Sigmoid colon (tissue), 7 donors: ENCODE results near the gene MYH10. TPM values are rescaled to one million over a fixed set of nuclear protein-coding genes. Genes with fewer than 3 reads are reported as not detected.

ENCODE experiments used
- DNase-seq: peaks from one replicate; pipeline ENCODE4 v3.0.0-alpha.2; 2019
- H3K27ac ChIP-seq, 4 donors: fragments of 200-600 bp; sonication (generic); one replicate each; pipeline ENCODE4 v1.5.1; 2016 to 2019; ENCODE audit warnings: mild to moderate bottlenecking in 1 of 4
- H3K27me3 ChIP-seq, 3 donors: fragments of 200-600 bp; sonication (generic); one replicate each; pipeline ENCODE4 v1.5.1; 2019; ENCODE audit warnings: mild to moderate bottlenecking in 1 of 3
- H3K36me3 ChIP-seq, 4 donors: fragments of 200-600 bp; sonication (generic); one replicate each; pipeline ENCODE4 v1.5.1; 2016 to 2019
- H3K4me1 ChIP-seq, 4 donors: fragments of 200-600 bp; sonication (generic); one replicate each; pipeline ENCODE4 v1.5.1; 2017 to 2019
- H3K4me3 ChIP-seq, 4 donors: fragments of 200-600 bp; sonication (generic); one replicate each; pipeline ENCODE4 v1.5.1; 2017 to 2019; ENCODE audit warnings: mild to moderate bottlenecking in 2 of 4, moderate library complexity in 1 of 4
- H3K9me3 ChIP-seq, 4 donors: fragments of 200-600 bp in 3 of 4; sonication (generic) in 3 of 4; one replicate each; pipeline versions ENCODE4 v1.5.1 to v1.6.1; 2013 to 2019
- EP300 ChIP-seq, 4 donors: sonication (generic); formaldehyde crosslinking; IDR thresholded peaks; one replicate each; pipeline ENCODE4 v1.6.1; 2017; ENCODE audit warnings: antibody characterized with exemption in 4 of 4
- POLR2A ChIP-seq, 2 donors: fragments of 450-650 bp; IDR thresholded peaks; one replicate each; pipeline ENCODE4 v1.6.1; 2016; ENCODE audit warnings: antibody characterized with exemption in 2 of 2, mild to moderate bottlenecking in 2 of 2, moderate library complexity in 2 of 2
- POLR2AphosphoS5 ChIP-seq, 4 donors: sonication (generic); formaldehyde crosslinking; IDR thresholded peaks; one replicate each; pipeline ENCODE4 v1.6.1; 2017; ENCODE audit warnings: antibody characterized with exemption in 4 of 4
- WGBS, 2 donors: extraction: QIAGEN DNeasy Blood & Tissue Kit; methylation state at CpG; one replicate each; pipeline ENCODE4 v1.1.7; 2013; 5-methylcytosine and 5-hydroxymethylcytosine counted together
- intact Hi-C: fragments of 100-400 bp; cut with DNase I; formaldehyde crosslinking; loops from one replicate; pipeline ENCODE4 v1.15.1; 2023
- polyA plus RNA-seq, 3 donors: library from polyadenylated mRNA; stranded (reverse); fragments of 200-250 nt; gene quantifications; one replicate each; pipeline ENCODE4 v1.2.3, GENCODE V29; 2013
- total RNA-seq, 4 donors: library from RNA; depleted of rRNA; stranded (reverse); fragments of >200 nt; gene quantifications; one replicate each; pipeline ENCODE4 v1.1.0, GENCODE V29; 2016
- TF ChIP-seq, protein P1 (sequence below), 4 experiments: fragments of 450-650 bp in 3 of 4; fragments of 200-600 bp in 1 of 4; IDR thresholded peaks; one replicate each; pipeline ENCODE4 v1.5.1; 2016 to 2019; ENCODE audit warnings: antibody characterized with exemption in 4 of 4, mild to moderate bottlenecking in 3 of 4, moderate library complexity in 2 of 4
- donor health status: healthy with polysubstance abuse.
- donor health status: Bipolar disorder and iron deficiency.
- donor health status: healthy.

Gene MYH10
- total and polyA plus RNA-seq, 7 donors = 0.92 to 34.6 (median 22.8) TPM

DNA sequence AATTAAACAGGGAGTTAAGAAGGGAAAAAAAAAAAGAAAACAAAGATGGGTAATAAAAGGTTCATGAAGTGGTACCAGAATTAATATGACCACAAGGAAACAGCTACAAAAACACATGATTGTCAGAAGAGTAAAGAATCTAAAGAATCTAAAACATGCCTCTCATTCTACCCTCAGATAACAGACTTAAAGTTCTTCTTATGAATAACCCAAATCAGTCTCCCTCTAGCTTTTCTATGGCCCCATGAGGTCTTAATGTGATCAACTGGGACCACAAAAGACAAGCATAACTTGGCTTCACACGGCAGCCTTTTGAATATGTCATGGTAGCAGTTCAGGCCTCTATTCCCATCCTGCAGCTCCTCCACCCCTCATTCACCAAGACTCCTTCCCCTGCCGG lies 6.9 kb downstream of the MYH10 start:
- Histone ChIP-seq H3K9me3 (no peaks in the 10 kb centered on the region), H3K27me3 (no peaks in the 10 kb centered on the region), H3K27ac (no peak overlapping the region), H3K36me3 (peaks cover 0 to 9% (median 0%) of the 10 kb centered on the region in 4 donors), H3K4me1 (peaks cover 0 to 20% (median 6%) of the 10 kb centered on the region in 4 donors), H3K4me3 (no peak overlapping the region)
- TF ChIP-seq EP300 (IDR thresholded peaks at IDR 0.05) (no peak), POLR2AphosphoS5 (IDR thresholded peaks at IDR 0.05) (no peak), POLR2A (IDR thresholded peaks at IDR 0.05) (no peak)
- TF ChIP-seq, protein P1, sequence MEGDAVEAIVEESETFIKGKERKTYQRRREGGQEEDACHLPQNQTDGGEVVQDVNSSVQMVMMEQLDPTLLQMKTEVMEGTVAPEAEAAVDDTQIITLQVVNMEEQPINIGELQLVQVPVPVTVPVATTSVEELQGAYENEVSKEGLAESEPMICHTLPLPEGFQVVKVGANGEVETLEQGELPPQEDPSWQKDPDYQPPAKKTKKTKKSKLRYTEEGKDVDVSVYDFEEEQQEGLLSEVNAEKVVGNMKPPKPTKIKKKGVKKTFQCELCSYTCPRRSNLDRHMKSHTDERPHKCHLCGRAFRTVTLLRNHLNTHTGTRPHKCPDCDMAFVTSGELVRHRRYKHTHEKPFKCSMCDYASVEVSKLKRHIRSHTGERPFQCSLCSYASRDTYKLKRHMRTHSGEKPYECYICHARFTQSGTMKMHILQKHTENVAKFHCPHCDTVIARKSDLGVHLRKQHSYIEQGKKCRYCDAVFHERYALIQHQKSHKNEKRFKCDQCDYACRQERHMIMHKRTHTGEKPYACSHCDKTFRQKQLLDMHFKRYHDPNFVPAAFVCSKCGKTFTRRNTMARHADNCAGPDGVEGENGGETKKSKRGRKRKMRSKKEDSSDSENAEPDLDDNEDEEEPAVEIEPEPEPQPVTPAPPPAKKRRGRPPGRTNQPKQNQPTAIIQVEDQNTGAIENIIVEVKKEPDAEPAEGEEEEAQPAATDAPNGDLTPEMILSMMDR (IDR thresholded peaks at IDR 0.05) = no peak
- no peak for DNase-seq
- WGBS, 2 donors = 91 to 93% methylated on average over 2 of the region's 2 CpGs
- intact Hi-C loops = no loop called here

DNA sequence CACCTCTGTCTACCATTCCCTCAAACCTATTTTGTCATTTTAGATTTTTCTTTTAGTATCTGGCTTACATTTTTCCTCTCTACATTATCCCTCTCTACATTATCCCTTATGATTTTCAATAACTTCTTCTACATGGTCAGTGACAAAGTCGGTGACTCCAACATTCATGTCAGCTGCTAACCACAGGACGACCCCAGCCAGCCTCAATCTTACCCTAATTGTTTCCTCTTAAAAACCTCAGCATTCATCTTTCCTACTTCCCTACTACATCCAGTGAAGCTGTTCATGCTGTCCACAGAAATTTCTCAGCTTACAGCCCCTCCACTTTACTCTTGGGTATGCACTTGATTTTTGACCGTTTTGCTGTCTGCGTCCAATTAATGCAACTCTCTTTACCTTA lies 8.3 kb downstream of the MYH10 start:
- Histone ChIP-seq H3K4me1 (peaks cover 0 to 7% (median 0%) of the 10 kb centered on the region in 4 donors), H3K4me3 (no peak overlapping the region), H3K27ac (no peak overlapping the region), H3K27me3 (no peaks in the 10 kb centered on the region), H3K36me3 (peaks cover 0 to 9% (median 0%) of the 10 kb centered on the region in 4 donors), H3K9me3 (no peaks in the 10 kb centered on the region)
- no peak for DNase-seq
- intact Hi-C loops = no loop called here
- 78 to 89% methylated on average over 4 of the region's 4 CpGs for WGBS, 2 donors
- TF ChIP-seq EP300 (IDR thresholded peaks at IDR 0.05) (no peak), POLR2A (IDR thresholded peaks at IDR 0.05) (no peak), POLR2AphosphoS5 (IDR thresholded peaks at IDR 0.05) (no peak)
- TF ChIP-seq, protein P1 (IDR thresholded peaks at IDR 0.05) = no peak

- H3K27me3 ChIP-seq = no peaks in the 10 kb centered on the region
- peaks cover 0 to 9% (median 0%) of the 10 kb centered on the region in 4 donors for H3K36me3 ChIP-seq
- H3K4me3 ChIP-seq = no peak overlapping the region
- no peaks in the 10 kb centered on the region for H3K9me3 ChIP-seq
- H3K4me1 ChIP-seq = peaks cover 0 to 6% (median 0%) of the 10 kb centered on the region in 4 donors
- TF ChIP-seq POLR2A (IDR thresholded peaks at IDR 0.05) (no peak), EP300 (IDR thresholded peaks at IDR 0.05) (no peak), POLR2AphosphoS5 (IDR thresholded peaks at IDR 0.05) (no peak)
- TF ChIP-seq, protein P1 (IDR thresholded peaks at IDR 0.05) = no peak
- H3K27ac ChIP-seq = no peak overlapping the region
- 69 to 77% methylated on average over 3 of the region's 3 CpGs for WGBS, 2 donors
- no peak for DNase-seq
- intact Hi-C loops = no loop called here
Measured at GRCh38 chr17:8621585-8621984, 8.9 kb downstream of the MYH10 start.

DNA sequence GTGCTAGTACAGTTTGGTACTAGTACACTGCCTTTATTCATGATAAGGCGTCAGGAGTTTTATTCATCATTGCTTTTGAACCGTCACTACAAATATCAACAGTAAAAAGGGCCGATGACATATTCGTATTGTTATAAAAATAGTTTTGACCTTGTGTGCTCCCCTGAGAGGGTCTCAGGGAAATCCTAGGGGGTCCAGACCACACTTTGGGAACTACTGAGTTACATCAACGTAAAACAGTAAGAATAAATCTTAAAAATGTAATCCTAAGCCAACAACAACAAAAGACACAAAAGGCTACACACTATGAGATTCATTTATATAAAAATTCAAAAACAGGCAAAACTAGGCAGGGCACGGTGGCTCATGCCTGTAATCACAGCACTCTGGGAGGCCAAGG lies 11.2 kb downstream of the MYH10 start:
- Histone ChIP-seq H3K27ac (no peak overlapping the region), H3K36me3 (peaks cover 0 to 9% (median 0%) of the 10 kb centered on the region in 4 donors)
- no peak for DNase-seq

More for the DNA sequence above, 11.2 kb downstream of the MYH10 start:
- Histone ChIP-seq H3K4me1 (peaks cover 0 to 15% (median 0%) of the 10 kb centered on the region in 4 donors), H3K9me3 (no peaks in the 10 kb centered on the region), H3K27me3 (no peaks in the 10 kb centered on the region), H3K4me3 (no peak overlapping the region)
- 92 to 94% methylated on average over 6 of the region's 6 CpGs for WGBS, 2 donors
- TF ChIP-seq POLR2A (IDR thresholded peaks at IDR 0.05) (no peak), EP300 (IDR thresholded peaks at IDR 0.05) (no peak), POLR2AphosphoS5 (IDR thresholded peaks at IDR 0.05) (no peak)
- TF ChIP-seq, protein P1 (IDR thresholded peaks at IDR 0.05) = no peak
- intact Hi-C loops = no loop called here
